Endothelial cell of umbilical vein (primary cell): ENCODE measurements around the gene LSMEM2. TPM values are rescaled to one million over a fixed set of nuclear protein-coding genes. Genes with fewer than 3 reads are reported as not detected.

Experiments used
- BruUV-seq: library from RNA; stranded (reverse); fragments of 400-500 nt; replicated peaks from 2 replicates; lab custom pipeline; 2021; lab: Mats Ljungman, UMichigan
- CTCF ChIA-PET: fragments of 300-600, 350-600 bp; sonication (Branson Sonifier 250); formaldehyde crosslinking; loops from one replicate; lab custom pipeline; 2021; ENCODE audit warnings: antibody characterized with exemption, inconsistent platforms; lab: Charles Lee
- POLR2A ChIA-PET: fragments of 300-600, 350-600 bp; sonication (Branson Sonifier 250); formaldehyde crosslinking; loops from one replicate; lab custom pipeline; 2021; ENCODE audit warnings: antibody characterized with exemption, inconsistent platforms; lab: Charles Lee
- DNase-seq: peaks from one replicate; pipeline ENCODE4 v3.0.0-alpha.2; 2011; ENCODE audit warnings: low read depth, low spot score
- FAIRE-seq: peaks from 2 replicates; lab custom pipeline; 2011; peaks lifted over from hg19 to GRCh38; lab: Jason Lieb, UNC
- H2AFZ ChIP-seq: 2 replicates; pipeline ENCODE4 v1.6.0; 2012; ENCODE audit warnings: low read depth, low read length, control low read depth, inconsistent platforms
- H3K27ac ChIP-seq: 2 replicates; pipeline ENCODE4 v1.5.1; 2011; ENCODE audit warnings: low read depth, mild to moderate bottlenecking, control low read depth, low read length, moderate library complexity; ENCODE audit not compliant: insufficient read depth
- H3K27me3 ChIP-seq, 2 experiments: 2 replicates each; pipeline versions ENCODE4 v1.6.0 to v1.6.1; 2011; ENCODE audit warnings: low read length in 2 of 2, mixed read lengths in 1 of 2; ENCODE audit not compliant: control insufficient read depth in 2 of 2, insufficient read depth in 2 of 2
- H3K36me3 ChIP-seq, 2 experiments: 2 replicates in 1 of 2; 3 replicates in 1 of 2; pipeline ENCODE4 v1.5.1; 2011; ENCODE audit warnings: low read length in 2 of 2, mild to moderate bottlenecking in 1 of 2, moderate library complexity in 1 of 2; ENCODE audit not compliant: control insufficient read depth in 2 of 2, insufficient read depth in 2 of 2; ENCODE audit errors: extremely low read depth in 1 of 2
- H3K4me1 ChIP-seq: 3 replicates; pipeline ENCODE4 v1.5.1; 2011; ENCODE audit warnings: mild to moderate bottlenecking, low read length; ENCODE audit not compliant: control insufficient read depth, insufficient read depth; ENCODE audit errors: extremely low read depth
- H3K4me2 ChIP-seq: 2 replicates; pipeline ENCODE4 v1.6.1; 2011; ENCODE audit warnings: low read length, control low read depth, mixed read lengths; ENCODE audit not compliant: insufficient read depth
- H3K4me3 ChIP-seq, 3 experiments: fragments of 200-600 bp in 1 of 3; sonication (generic), shearing (Covaris generic) in 1 of 3; replicated peaks in 1 of 3; 2 replicates each; pipeline ENCODE4 v1.5.1; 2011 to 2016; ENCODE audit warnings: control low read depth in 3 of 3, low read length in 3 of 3, mild to moderate bottlenecking in 2 of 3, inconsistent platforms in 1 of 3, low read depth in 1 of 3, moderate library complexity in 1 of 3; ENCODE audit not compliant: insufficient read depth in 1 of 3
- H3K79me2 ChIP-seq: 2 replicates; pipeline ENCODE4 v1.6.0; 2012; ENCODE audit warnings: low read length, inconsistent platforms; ENCODE audit not compliant: control insufficient read depth, insufficient read depth
- H3K9ac ChIP-seq: replicated peaks from 2 replicates; pipeline ENCODE3; 2011; ENCODE audit warnings: low read length, control low read depth; ENCODE audit not compliant: insufficient read depth; ENCODE audit errors: extremely low read depth
- H3K9me1 ChIP-seq: replicated peaks from 3 replicates; pipeline ENCODE4 v1.6.0; 2011; ENCODE audit warnings: mild to moderate bottlenecking, low read length; ENCODE audit not compliant: control insufficient read depth, insufficient read depth; ENCODE audit errors: extremely low read depth
- H3K9me3 ChIP-seq: replicated peaks from 2 replicates; pipeline ENCODE4 v1.5.1; 2012; ENCODE audit warnings: low read length, inconsistent platforms; ENCODE audit not compliant: control insufficient read depth, insufficient read depth
- H4K20me1 ChIP-seq: replicated peaks from 2 replicates; pipeline ENCODE3; 2011; ENCODE audit warnings: mild to moderate bottlenecking, low read length; ENCODE audit not compliant: control insufficient read depth, insufficient read depth; ENCODE audit errors: extremely low read depth
- POLR2A ChIP-seq: IDR thresholded peaks from 2 replicates; pipeline ENCODE4 v1.6.1; 2012; ENCODE audit warnings: low read depth, mild to moderate bottlenecking, control low read depth, low read length
- dilution Hi-C: fragments of 300-500 bp; cut with MboI; formaldehyde crosslinking; loops from one replicate; pipeline ENCODE4 v1.15.0; 2019; ENCODE audit warnings: low sequenced_read_pairs; ENCODE audit not compliant: extremely low pct_ligation_motif_present
- intact Hi-C: fragments of 100-400 bp; cut with micrococcal nuclease; formaldehyde crosslinking; loops from one replicate; pipeline ENCODE4 v1.10.0; 2022
- polyA plus RNA-seq, 4 experiments: library from polyadenylated mRNA; depleted of rRNA in 3 of 4; stranded (reverse) in 3 of 4; unstranded in 1 of 4; fragments of >200 nt; gene quantifications; 2 replicates each; pipeline versions ENCODE4 v1.2.1 to v1.2.3, GENCODE V29; 2011 to 2012; ENCODE audit warnings: missing spikeins in 1 of 4
- total RNA-seq: library from RNA; stranded (reverse); gene quantifications from 2 replicates; pipeline ENCODE4 v1.2.3, GENCODE V29; 2021
- TF ChIP-seq, protein P1 (sequence below), 2 donors: IDR thresholded peaks; 1 replicate in 1 of 2; 2 replicates in 1 of 2; pipeline ENCODE4 v1.5.1; 2011; ENCODE audit warnings: low read length in 2 of 2, mild to moderate bottlenecking in 2 of 2, moderate library complexity in 2 of 2, control low read depth in 1 of 2, inconsistent platforms in 1 of 2, low read depth in 1 of 2; ENCODE audit not compliant: insufficient read depth in 1 of 2; ENCODE audit errors: extremely low read depth in 1 of 2

LSMEM2 gene
- total and polyA plus RNA-seq, 2 donors (not counting 3 experiments of a cell fraction or from before 2014, with no cell fraction given): not detected

DNA sequence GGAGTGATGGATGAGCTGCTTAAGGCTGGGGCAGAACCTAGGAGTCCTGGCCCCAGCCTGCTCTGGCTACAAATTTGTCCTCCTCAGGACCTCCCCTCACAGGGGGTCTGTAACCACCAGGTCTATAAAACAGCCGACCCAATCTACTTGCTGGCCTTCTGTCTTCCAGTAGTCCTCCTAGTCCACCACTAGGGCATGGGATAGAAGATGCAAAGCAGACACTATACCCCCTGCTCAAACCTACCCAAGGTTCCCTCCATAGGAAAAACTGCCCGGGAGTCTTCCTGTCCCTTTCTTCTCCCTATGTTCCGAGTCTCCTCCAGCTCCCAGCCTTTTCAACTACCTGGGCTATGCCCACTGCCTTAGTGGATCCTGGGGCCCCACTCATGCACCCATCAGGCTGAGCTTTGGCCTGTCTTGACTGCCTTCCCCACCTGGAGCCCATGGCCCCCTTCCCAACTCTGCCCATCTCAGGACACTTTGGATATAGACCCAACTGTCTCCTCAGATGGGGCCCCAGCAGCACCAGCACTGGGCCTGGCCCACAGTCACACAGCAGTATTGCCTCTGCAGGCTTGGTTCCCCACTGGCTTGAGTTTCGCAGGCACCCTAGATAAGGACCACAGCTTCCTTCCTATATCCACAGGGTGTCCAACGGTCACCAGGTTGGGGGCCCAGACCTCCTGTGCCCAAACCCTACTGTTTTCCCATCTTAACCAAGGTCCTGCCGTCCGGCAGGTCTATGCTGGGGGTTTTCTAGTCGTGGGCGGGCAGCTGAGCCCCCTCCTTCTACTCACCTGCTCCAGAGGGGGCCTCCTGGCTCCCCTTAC, 19.2 kb downstream of the LSMEM2 start:
- TF ChIP-seq POLR2A: no peak
- TF ChIP-seq, protein P1, sequence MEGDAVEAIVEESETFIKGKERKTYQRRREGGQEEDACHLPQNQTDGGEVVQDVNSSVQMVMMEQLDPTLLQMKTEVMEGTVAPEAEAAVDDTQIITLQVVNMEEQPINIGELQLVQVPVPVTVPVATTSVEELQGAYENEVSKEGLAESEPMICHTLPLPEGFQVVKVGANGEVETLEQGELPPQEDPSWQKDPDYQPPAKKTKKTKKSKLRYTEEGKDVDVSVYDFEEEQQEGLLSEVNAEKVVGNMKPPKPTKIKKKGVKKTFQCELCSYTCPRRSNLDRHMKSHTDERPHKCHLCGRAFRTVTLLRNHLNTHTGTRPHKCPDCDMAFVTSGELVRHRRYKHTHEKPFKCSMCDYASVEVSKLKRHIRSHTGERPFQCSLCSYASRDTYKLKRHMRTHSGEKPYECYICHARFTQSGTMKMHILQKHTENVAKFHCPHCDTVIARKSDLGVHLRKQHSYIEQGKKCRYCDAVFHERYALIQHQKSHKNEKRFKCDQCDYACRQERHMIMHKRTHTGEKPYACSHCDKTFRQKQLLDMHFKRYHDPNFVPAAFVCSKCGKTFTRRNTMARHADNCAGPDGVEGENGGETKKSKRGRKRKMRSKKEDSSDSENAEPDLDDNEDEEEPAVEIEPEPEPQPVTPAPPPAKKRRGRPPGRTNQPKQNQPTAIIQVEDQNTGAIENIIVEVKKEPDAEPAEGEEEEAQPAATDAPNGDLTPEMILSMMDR (IDR thresholded peaks at IDR 0.05; ENCODE audit: extremely low read depth in 1 of 2, insufficient read depth in 1 of 2, low read depth in 1 of 2, low read length in 2 of 2): peak; percentile 10 to 11
- Histone ChIP-seq H3K27me3 (no peaks in the 10 kb centered on the region), H2AFZ (no peak overlapping the region), H3K4me3 (peak overlapping the region; percentile 51 to 69 (median 64)), H3K4me2 (peak overlapping the region; percentile 79), H3K9me1 (no peaks in the 10 kb centered on the region), H3K9me3 (no peaks in the 10 kb centered on the region), H3K36me3 (no peaks in the 10 kb centered on the region), H3K9ac (peak overlapping the region; percentile 75), H3K27ac (peak overlapping the region; percentile 70), H3K79me2 (no peaks in the 10 kb centered on the region), H4K20me1 (no peaks in the 10 kb centered on the region), H3K4me1 (peaks cover 21% of the 10 kb centered on the region)
- DNase-seq (no peak), FAIRE-seq (no peak)
- intact Hi-C loops: loop anchor here (2.0 kb wide), 2 partner anchors 55 to 61 kb away; partner anchors contain the start of gene TMEM115
- POLR2A ChIA-PET: interaction anchor here (1.0 to 1.5 kb wide), 3 partner anchors 15 to 38 kb away, joined by 3 to 5 read pairs (median 3); no protein-coding TSS in a partner anchor
- dilution Hi-C loops: no loop called here
- BruUV-seq: no TSS peak
- CTCF ChIA-PET: interaction anchor here (1.4 to 2.6 kb wide), 2 partner anchors 25 to 30 kb away, joined by 4 to 36 read pairs; partner anchors contain the start of genes HYAL2 and TUSC2
